ENCODE data around the gene SLC9A9.

SLC9A9 gene

DNA sequence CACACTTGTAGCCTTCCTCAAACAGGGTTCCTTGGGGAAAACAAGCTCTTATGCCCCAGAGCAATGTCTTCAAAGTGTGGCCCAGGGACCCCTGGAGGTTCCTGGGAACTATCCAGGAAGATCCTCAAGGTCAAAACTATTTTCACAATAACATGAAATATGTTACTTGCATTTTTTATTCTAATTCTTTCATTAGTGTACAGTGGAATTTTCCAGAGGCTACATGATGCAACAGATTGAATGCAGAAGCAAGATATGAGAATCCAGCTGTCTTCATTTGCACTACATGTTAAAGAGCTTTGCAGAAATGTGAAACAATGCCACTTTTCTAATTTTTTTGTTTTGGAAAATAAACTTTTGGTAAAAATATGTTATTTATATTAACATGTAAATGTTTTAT is 190.9 kb downstream of the SLC9A9 start:
- H3K4me3 ChIP-seq (ENCODE audit: low read length) = no peak overlapping the region
- TF ChIP-seq ZNF274 (IDR thresholded peaks at IDR 0.05; ENCODE audit: low read depth, low read length) = no peak

DNA sequence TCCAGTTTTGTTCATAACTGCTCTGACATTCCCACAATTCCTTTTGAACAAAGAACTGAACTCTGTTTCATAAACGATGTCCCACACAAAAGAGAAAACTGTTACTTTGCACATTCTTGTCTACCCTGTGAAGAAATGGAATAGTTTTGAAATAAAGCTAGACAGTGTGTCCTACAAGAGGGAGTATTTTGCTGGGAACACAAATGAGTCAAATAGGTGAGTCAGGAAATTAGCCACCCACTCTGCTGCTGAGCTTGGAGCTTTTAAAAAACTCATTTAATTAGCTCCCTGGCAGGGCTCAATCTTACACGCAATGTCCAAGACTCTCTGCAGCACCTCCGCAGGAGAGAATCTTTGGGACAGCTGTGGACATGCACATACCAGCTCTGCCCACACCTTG is 193.4 kb downstream of the SLC9A9 start:
- no peak for TF ChIP-seq ZNF274 (IDR thresholded peaks at IDR 0.05; ENCODE audit: low read depth, low read length)
- H3K4me3 ChIP-seq (ENCODE audit: low read length) = no peak overlapping the region

DNA sequence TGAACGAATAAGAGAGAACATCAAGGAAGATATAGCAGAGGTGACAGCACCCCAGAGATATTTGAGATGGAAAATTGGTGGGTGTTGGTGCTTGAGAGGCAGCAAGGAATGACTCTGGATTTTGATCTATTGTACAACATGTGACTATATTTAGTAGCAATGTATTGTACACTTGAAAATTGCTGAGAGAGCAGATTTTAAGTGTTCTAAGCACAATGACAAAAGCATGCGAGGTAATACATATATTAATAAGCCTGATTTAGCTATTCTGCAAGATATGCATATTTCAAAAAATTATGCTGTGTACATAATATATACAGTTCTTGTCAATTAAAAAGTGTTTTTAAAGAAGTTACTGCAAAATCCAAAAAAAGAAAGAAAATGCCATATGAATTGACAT is 194.3 kb downstream of the SLC9A9 start:
- TF ChIP-seq ZNF274 (IDR thresholded peaks at IDR 0.05; ENCODE audit: low read depth, low read length) = no peak
- H3K4me3 ChIP-seq (ENCODE audit: low read length) = no peak overlapping the region

DNA sequence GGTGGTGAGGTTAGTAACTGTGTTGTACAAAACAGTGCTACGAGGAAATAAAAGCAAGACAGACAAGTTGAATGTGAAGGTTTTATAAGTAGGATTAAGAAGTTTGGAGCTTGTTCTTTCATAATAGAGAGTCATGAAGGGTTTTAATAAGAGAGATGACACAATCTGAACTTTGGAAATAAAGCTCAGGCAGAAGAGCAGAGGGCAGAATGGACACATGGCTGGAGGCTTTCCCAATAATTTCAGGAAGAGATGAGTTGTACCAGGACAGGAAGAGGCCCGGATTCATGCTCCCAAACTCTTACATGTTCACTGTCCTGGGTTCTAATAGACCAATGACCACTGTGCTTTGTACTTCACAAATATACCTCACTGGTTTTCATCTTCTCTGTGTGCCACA is 194.8 kb downstream of the SLC9A9 start:
- TF ChIP-seq ZNF274 (IDR thresholded peaks at IDR 0.05; ENCODE audit: low read depth, low read length) = no peak
- no peak overlapping the region for H3K4me3 ChIP-seq (ENCODE audit: low read length)

DNA sequence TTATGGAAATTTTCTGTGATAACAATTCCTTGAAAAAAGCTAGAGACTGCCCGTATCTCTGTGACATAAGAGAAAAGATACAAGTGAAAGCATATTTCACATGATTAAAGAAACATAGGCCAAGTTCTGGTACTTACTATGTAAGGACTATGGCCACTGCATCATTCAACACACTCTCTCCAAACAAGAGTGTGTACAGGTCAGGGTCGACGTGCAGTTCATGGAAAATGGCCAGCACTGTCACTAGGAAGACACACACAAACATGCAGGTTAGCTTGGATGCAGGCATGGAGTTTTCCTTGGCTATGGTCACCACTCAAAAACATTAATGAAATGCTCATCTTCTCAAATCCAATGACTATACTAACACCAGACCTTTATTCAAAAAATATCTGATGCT is 196.2 kb downstream of the SLC9A9 start:
- TF ChIP-seq ZNF274 (IDR thresholded peaks at IDR 0.05; ENCODE audit: low read depth, low read length) = no peak
- H3K4me3 ChIP-seq (ENCODE audit: low read length) = no peak overlapping the region

DNA sequence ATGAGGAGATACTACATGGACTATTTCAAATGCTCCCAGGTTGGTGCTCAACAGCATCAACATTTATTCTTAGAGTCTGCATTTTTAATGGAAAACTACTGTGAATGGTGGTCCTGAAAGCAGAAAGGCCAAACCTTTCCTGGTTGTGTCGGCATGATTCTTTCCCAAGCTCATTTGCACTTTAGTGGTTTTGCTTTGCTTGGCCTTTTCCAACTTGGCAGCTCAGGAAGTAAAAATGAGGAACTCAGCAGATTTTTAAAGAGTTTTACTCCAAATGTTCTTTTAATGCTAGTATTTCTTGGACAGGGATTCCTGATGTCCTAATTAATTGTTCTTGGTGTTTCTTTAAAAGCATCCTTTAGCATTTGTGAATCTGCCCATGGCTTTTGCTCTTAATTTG is 197.4 kb downstream of the SLC9A9 start:
- no peak for TF ChIP-seq ZNF274 (IDR thresholded peaks at IDR 0.05; ENCODE audit: low read depth, low read length)
- no peak overlapping the region for H3K4me3 ChIP-seq (ENCODE audit: low read length)

DNA sequence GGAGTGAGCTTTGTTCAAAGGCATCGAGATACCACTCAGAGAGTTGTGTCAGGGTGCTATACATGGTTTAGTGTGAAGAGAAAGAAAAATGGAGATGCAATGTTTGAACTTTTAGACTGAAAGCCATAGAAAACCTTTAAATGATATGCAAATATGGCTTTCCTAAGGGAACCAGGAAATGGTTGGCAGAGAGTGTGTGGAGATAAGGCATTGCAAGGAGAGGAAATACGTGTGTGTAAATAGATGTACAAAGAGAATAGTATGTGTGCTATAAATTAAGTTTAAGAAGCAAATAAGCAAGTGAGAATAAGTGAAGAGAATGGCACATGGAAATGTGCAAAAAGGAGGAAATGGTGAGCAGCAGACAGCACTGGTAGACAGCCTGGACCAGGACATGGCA is 198.1 kb downstream of the SLC9A9 start:
- TF ChIP-seq ZNF274 (IDR thresholded peaks at IDR 0.05; ENCODE audit: low read depth, low read length) = no peak
- no peak overlapping the region for H3K4me3 ChIP-seq (ENCODE audit: low read length)

DNA sequence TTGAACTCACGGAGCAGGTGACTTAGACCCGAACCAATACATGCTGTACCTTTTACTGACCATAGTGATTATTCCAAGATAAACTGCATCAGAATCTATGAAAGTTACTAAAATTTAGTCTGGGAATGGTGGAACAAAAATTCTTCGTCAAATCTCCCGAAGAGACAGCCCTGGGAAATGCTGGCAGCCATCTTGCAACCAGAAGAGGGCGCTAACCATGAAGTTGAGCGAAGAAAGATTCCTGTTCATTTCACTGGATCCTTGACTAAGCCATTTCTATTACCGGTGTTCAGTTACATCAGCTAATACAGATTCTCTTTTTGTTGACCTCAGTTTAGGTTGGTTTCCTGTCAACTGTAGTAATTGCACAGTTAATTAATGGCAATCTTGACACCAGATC is 199.6 kb downstream of the SLC9A9 start:
- no peak overlapping the region for H3K4me3 ChIP-seq (ENCODE audit: low read length)
- no peak for TF ChIP-seq ZNF274 (IDR thresholded peaks at IDR 0.05; ENCODE audit: low read depth, low read length)

DNA sequence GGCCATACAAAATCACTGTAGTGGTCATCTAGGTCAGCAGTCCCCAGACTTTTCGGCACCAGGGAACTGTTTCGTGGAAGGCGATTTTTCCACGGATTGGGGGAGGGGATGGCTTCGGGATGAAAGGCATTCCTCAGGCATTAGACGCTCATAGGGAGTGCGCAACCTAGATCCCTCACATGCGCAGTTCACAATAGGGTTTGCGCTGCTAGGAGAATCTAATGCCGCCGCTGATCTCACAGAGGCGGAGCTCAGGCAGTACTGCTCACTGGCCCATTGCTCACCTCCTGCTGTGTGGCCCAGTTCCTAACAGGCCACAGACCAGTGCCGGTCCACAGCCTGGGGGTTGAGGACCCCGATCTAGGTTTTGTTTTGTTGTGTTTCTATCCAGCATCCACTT is 200.1 kb downstream of the SLC9A9 start:
- H3K4me3 ChIP-seq (ENCODE audit: low read length) = no peak overlapping the region
- TF ChIP-seq ZNF274 (IDR thresholded peaks at IDR 0.05; ENCODE audit: low read depth, low read length) = no peak

DNA sequence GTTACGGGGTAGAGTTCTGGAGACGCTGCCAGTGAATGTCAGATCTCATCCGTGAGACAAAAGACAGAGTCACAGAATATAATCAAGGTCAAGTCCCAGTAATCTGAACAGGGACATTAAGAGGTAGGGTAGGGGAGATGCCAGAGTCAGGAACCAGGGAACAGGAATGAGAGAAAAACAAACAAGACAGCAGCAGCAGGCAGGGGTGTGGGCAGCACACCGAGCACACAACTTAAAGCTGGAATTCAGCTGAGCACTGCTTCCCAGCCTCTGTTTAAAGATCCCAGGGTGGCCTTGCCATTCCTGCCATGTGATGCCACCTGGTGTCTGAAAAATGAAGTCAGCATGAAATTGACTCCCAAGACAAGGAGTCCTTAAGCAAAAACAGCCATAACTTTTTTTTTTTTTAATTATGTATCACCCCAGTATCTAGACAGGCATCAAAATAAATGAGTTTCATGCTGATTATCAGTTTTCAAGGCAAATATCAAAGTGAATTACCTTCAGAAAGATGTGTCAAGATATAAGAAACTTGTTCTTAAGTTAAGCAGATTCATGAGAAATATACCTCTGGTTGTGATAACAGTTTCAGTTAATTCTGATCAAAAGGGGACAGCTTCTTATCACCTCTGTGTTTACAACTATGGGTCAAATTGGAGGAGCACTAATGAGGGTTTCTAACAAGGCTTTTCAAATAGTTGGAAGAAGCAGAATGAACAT is 203.7 kb downstream of the SLC9A9 start:
- TF ChIP-seq ZNF274 (IDR thresholded peaks at IDR 0.05; ENCODE audit: low read depth, low read length) = no peak
- H3K4me3 ChIP-seq (ENCODE audit: low read length) = no peak overlapping the region

DNA sequence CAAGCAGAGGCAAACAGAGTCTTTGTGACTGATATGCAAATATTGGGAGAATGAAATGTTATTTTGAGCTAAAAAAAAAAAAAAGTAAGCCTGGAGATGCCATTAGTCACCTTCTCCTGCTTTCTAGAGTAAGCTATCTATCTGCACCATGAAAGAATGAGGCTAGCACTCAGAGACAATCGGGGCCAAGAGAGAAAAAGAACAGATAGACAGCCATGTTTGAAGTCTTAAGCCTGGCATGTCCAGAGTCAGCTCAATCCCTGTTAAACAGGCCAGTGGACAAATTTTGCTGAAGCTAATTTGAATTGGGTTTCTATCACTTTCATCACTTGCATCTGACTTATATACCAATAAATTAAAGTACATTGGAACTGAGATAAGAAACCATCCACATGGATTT is 204.4 kb downstream of the SLC9A9 start:
- no peak for TF ChIP-seq ZNF274 (IDR thresholded peaks at IDR 0.05; ENCODE audit: low read depth, low read length)

DNA sequence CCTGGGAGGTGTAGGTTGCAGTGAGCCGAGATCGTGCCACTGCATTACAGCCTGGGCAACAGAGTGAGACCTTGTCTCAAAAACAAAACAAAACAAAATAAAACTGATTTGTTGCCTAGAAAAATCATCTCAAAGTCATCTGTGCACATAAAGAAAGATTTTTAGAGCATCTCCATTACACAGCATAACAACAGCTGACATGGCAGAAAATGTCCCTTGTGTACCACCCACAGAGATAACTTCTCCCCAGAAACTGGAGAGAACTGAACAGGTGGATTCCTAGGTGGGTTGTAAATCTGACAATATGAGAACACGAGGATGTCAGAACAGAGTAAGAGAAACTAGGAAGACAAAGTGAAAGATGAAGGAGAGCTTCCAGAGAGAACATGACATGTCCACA is 207.5 kb downstream of the SLC9A9 start:
- H3K4me3 ChIP-seq (ENCODE audit: low read length) = no peak overlapping the region
- TF ChIP-seq ZNF274 (IDR thresholded peaks at IDR 0.05; ENCODE audit: low read depth, low read length) = no peak

More for the DNA sequence above, 204.4 kb downstream of the SLC9A9 start:
- no peak overlapping the region for H3K4me3 ChIP-seq (ENCODE audit: low read length)

DNA sequence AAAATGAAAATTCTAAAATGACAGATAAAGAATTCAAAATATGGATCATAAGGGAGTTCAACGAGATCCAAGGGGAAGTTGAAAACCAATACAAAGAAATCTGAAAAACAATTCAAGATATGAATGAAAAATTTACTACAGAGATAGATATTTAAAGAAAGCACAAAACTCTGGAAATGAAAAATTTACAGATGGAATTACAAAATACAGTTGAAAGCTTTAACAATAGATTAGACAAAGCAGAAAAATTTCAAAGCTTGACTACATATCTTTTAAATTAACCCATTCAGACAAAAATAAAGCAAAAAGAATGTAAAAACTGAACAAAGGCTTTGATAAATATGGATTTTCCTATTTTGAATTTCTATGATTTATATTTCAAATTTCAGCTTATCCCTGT is 211.1 kb downstream of the SLC9A9 start:
- TF ChIP-seq ZNF274 (IDR thresholded peaks at IDR 0.05; ENCODE audit: low read depth, low read length) = no peak
- H3K4me3 ChIP-seq (ENCODE audit: low read length) = no peak overlapping the region

DNA sequence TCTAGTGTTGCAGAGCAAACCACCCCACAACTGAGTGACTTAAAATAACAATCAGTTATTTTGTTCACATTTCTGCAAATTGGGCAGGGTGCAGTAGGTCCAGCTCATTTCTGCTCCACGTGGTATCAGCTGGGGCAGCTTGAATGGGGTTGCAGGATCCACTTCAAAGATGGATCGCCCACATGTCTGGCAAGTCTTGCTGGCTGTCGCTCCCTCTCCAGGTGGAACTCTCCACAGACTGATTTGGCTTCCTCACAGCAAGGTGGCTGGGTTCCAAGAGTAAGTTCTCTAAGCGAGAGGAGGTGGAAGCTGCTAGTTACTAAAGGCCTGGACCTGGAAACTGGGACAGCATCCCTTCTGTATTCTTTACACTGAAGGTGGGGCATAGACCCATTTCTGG is 213.3 kb downstream of the SLC9A9 start:
- no peak overlapping the region for H3K4me3 ChIP-seq (ENCODE audit: low read length)
- no peak for TF ChIP-seq ZNF274 (IDR thresholded peaks at IDR 0.05; ENCODE audit: low read depth, low read length)

DNA sequence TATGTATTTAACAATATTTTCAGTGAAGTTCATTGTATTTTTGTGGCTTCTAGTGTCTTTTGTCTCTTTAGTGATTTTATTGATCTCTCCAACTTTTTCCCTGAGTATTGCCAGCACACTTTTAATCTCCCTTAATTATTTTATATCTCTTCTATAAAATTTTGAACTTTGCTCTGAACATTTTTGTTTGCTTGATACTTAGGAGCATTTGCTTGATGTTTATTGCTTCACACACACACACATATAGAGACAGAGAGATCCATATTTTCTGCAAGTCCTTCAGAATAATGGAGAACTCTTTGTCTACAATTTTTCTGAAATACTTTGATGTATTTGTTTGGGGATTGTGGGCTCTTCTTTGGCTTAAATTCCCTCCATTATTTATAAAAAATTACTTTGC is 213.8 kb downstream of the SLC9A9 start:
- no peak for TF ChIP-seq ZNF274 (IDR thresholded peaks at IDR 0.05; ENCODE audit: low read depth, low read length)
- no peak overlapping the region for H3K4me3 ChIP-seq (ENCODE audit: low read length)

DNA sequence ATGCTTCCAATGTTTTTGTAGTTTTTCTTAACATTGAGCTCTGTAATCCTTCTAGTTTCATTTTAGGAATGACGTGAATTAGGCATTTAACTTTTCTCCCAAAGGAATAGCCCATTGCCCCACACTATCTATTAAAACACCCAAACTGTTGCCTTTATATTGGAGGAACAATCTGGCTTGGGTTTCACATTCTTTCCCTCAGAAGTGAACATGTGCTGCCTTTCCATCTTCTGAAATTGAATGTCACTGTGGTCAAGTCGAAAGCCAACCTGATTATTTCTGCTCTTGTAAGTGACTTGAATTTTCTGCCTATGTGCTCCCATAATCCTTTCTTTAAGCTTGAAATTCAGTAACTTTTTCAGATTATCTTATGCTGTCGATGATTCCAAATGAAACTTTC is 214.5 kb downstream of the SLC9A9 start:
- no peak overlapping the region for H3K4me3 ChIP-seq (ENCODE audit: low read length)
- TF ChIP-seq ZNF274 (IDR thresholded peaks at IDR 0.05; ENCODE audit: low read depth, low read length) = no peak
